Upper lobe of left lung (tissue), 4 donors: ENCODE data around the gene MYEOV.

Source experiments
- POLR2A ChIP-seq, 4 donors: fragments of 450-650 bp; IDR thresholded peaks; one replicate each; pipeline ENCODE4 v1.5.1; 2016 to 2017; ENCODE audit warnings: antibody characterized with exemption in 4 of 4, mild to moderate bottlenecking in 2 of 4
- TF ChIP-seq, protein P1 (sequence below), 6 experiments: fragments of 450-650 bp in 4 of 6; fragments of 200-600 bp in 2 of 6; sonication (generic) in 2 of 6; IDR thresholded peaks; one replicate each; pipeline ENCODE4 v1.5.1; 2016 to 2019; ENCODE audit warnings: antibody characterized with exemption in 6 of 6

DNA sequence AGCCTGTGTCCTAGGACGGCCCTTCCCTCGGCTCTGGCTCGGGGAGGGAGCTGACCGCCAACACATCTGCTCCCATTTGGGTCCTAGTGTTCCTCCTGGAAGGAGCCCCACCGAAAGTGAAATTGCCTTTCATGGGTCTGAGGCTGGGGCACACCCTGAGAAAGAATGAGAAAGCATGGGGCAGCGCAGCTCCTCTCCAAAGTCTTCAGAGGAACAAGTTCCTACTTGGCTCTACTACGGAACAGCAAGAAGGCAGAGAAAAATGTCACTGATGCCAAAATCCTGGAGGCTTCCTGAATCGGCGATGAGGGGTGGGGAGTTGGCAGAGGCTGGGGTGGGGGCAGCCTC, 41.5 kb upstream of the MYEOV start:
- TF ChIP-seq, protein P1, sequence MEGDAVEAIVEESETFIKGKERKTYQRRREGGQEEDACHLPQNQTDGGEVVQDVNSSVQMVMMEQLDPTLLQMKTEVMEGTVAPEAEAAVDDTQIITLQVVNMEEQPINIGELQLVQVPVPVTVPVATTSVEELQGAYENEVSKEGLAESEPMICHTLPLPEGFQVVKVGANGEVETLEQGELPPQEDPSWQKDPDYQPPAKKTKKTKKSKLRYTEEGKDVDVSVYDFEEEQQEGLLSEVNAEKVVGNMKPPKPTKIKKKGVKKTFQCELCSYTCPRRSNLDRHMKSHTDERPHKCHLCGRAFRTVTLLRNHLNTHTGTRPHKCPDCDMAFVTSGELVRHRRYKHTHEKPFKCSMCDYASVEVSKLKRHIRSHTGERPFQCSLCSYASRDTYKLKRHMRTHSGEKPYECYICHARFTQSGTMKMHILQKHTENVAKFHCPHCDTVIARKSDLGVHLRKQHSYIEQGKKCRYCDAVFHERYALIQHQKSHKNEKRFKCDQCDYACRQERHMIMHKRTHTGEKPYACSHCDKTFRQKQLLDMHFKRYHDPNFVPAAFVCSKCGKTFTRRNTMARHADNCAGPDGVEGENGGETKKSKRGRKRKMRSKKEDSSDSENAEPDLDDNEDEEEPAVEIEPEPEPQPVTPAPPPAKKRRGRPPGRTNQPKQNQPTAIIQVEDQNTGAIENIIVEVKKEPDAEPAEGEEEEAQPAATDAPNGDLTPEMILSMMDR (IDR thresholded peaks at IDR 0.05): no peak
- TF ChIP-seq POLR2A (IDR thresholded peaks at IDR 0.05): no peak
